HepG2 (cell line): Measurements from ENCODE around the gene HS3ST2.

Experiments
- BRCA1 ChIP-seq: sonication (generic); formaldehyde crosslinking; IDR thresholded peaks from 2 replicates; pipeline ENCODE4 v1.4.0; 2020; ENCODE audit warnings: missing genetic modification reagents
- CTCF ChIP-seq: sonication (generic); formaldehyde crosslinking; IDR thresholded peaks from 2 replicates; pipeline ENCODE4 v1.5.0; 2020; ENCODE audit warnings: mild to moderate bottlenecking, missing genetic modification reagents, moderate library complexity
- ELF4 ChIP-seq: sonication (generic); formaldehyde crosslinking; IDR thresholded peaks from 2 replicates; pipeline ENCODE4 v1.5.0; 2020; ENCODE audit warnings: missing genetic modification reagents, mild to moderate bottlenecking, moderate library complexity, borderline replicate concordance
- KAT7 ChIP-seq: IDR thresholded peaks from 2 replicates; pipeline ENCODE4 v1.6.1; 2018; ENCODE audit warnings: borderline replicate concordance, missing compliant biosample characterization
- MAFK ChIP-seq, 2 experiments: IDR thresholded peaks in 1 of 2; conservative IDR thresholded peaks in 1 of 2; 2 replicates each; pipeline ENCODE4 v1.6.1; 2011; ENCODE audit warnings: improper control_type of control experiment in 2 of 2, low read length in 2 of 2
- MED1 ChIP-seq: sonication (generic); formaldehyde crosslinking; IDR thresholded peaks from 2 replicates; pipeline ENCODE4 v1.4.0; 2020; ENCODE audit warnings: missing genetic modification reagents
- SMC3 ChIP-seq: IDR thresholded peaks from 2 replicates; pipeline ENCODE4 v1.6.1; 2011; ENCODE audit warnings: low read length, improper control_type of control experiment
- ZBTB4 ChIP-seq: sonication (generic); formaldehyde crosslinking; IDR thresholded peaks from 2 replicates; pipeline ENCODE4 v1.4.0; 2020; ENCODE audit warnings: missing genetic modification reagents, mild to moderate bottlenecking, borderline replicate concordance
- ZNF143 ChIP-seq: sonication (generic); formaldehyde crosslinking; IDR thresholded peaks from 2 replicates; pipeline ENCODE4 v1.4.0; 2020; ENCODE audit warnings: missing genetic modification reagents
- TF ChIP-seq, protein P1 (sequence below): sonication (generic); formaldehyde crosslinking; conservative IDR thresholded peaks from 2 replicates; pipeline ENCODE4 v1.8.1; 2023; ENCODE audit warnings: missing genetic modification reagents

GRCh38 chr16:22915003-22915402, 101.0 kb downstream of the HS3ST2 start:
- TF ChIP-seq ELF4 (CRISPR knock-in tag) (no peak), MAFK (conservative IDR thresholded peaks at IDR 0.05 in 1 of 2, IDR thresholded peaks at IDR 0.05 in 1 of 2; ENCODE audit: low read length in 2 of 2) (no peak), ZNF143 (CRISPR knock-in tag) (no peak), ZBTB4 (CRISPR knock-in tag) (no peak), KAT7 (CRISPR knock-in tag) (no peak), SMC3 (no peak), CTCF (CRISPR knock-in tag) (no peak), MED1 (no peak), BRCA1 (CRISPR knock-in tag) (no peak)
- TF ChIP-seq, protein P1, sequence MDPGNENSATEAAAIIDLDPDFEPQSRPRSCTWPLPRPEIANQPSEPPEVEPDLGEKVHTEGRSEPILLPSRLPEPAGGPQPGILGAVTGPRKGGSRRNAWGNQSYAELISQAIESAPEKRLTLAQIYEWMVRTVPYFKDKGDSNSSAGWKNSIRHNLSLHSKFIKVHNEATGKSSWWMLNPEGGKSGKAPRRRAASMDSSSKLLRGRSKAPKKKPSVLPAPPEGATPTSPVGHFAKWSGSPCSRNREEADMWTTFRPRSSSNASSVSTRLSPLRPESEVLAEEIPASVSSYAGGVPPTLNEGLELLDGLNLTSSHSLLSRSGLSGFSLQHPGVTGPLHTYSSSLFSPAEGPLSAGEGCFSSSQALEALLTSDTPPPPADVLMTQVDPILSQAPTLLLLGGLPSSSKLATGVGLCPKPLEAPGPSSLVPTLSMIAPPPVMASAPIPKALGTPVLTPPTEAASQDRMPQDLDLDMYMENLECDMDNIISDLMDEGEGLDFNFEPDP, result no peak
